Common myeloid progenitor, CD34-positive (primary cell): Measurements from ENCODE around the gene HSPB8.

Experiments used
- CTCF ChIA-PET: fragments of 350-600 bp; sonication (Branson Sonifier 250); formaldehyde crosslinking; loops from one replicate; lab custom pipeline; 2021; ENCODE audit warnings: antibody characterized with exemption; lab: Charles Lee
- POLR2A ChIA-PET: fragments of 350-600 bp; sonication (Branson Sonifier 250); formaldehyde crosslinking; loops from one replicate; lab custom pipeline; 2021; ENCODE audit warnings: antibody characterized with exemption; lab: Charles Lee
- DNase-seq, 3 donors: peaks; one replicate each; pipeline versions ENCODE4 v3.0.0 to v3.0.0-alpha.2; 2013
- H3K27ac ChIP-seq, 2 experiments: 1 replicate in 1 of 2; 2 replicates in 1 of 2; pipeline ENCODE4 v1.7.0; 2013; ENCODE audit warnings: inconsistent platforms in 2 of 2, low read length in 2 of 2, mild to moderate bottlenecking in 2 of 2, low read depth in 1 of 2, moderate library complexity in 1 of 2; ENCODE audit not compliant: severe bottlenecking in 2 of 2, insufficient read depth in 1 of 2, poor library complexity in 1 of 2
- H3K27me3 ChIP-seq, 5 experiments: replicated peaks in 2 of 5; 1 replicate in 3 of 5; 2 replicates in 2 of 5; pipeline versions ENCODE4 v1.6.1 to v1.7.0; 2013; ENCODE audit warnings: low read length in 4 of 5, mild to moderate bottlenecking in 2 of 5, moderate library complexity in 2 of 5, inconsistent platforms in 1 of 5; ENCODE audit not compliant: insufficient read depth in 5 of 5, control insufficient read depth in 4 of 5
- H3K36me3 ChIP-seq, 4 experiments: 1 replicate in 2 of 4; 2 replicates in 2 of 4; pipeline versions ENCODE4 v1.6.1 to v1.7.0; 2013; ENCODE audit warnings: low read length in 3 of 4, control low read depth in 1 of 4, mild to moderate bottlenecking in 1 of 4; ENCODE audit not compliant: control insufficient read depth in 4 of 4, insufficient read depth in 4 of 4
- H3K4me1 ChIP-seq, 4 experiments: 1 replicate in 3 of 4; 2 replicates in 1 of 4; pipeline versions ENCODE4 v1.6.1 to v1.7.1; 2013; ENCODE audit warnings: low read length in 3 of 4, mild to moderate bottlenecking in 3 of 4, control low read depth in 1 of 4, inconsistent platforms in 1 of 4, moderate library complexity in 1 of 4; ENCODE audit not compliant: control insufficient read depth in 4 of 4, insufficient read depth in 4 of 4; ENCODE audit errors: control extremely low read depth in 1 of 4
- H3K4me3 ChIP-seq, 7 experiments: 1 replicate in 4 of 7; 2 replicates in 3 of 7; pipeline versions ENCODE4 v1.5.1 to v1.7.0; 2013; ENCODE audit warnings: mild to moderate bottlenecking in 7 of 7, low read length in 6 of 7, moderate library complexity in 6 of 7, inconsistent platforms in 2 of 7, low read depth in 2 of 7, control low read depth in 1 of 7; ENCODE audit not compliant: insufficient read depth in 4 of 7, control insufficient read depth in 1 of 7; ENCODE audit errors: extremely low read depth in 1 of 7
- H3K9me3 ChIP-seq, 5 experiments: 1 replicate in 4 of 5; 2 replicates in 1 of 5; pipeline versions ENCODE4 v1.6.1 to v1.7.1; 2013; ENCODE audit warnings: low read length in 4 of 5, mild to moderate bottlenecking in 2 of 5, inconsistent platforms in 1 of 5, low read depth in 1 of 5, moderate library complexity in 1 of 5; ENCODE audit not compliant: control insufficient read depth in 4 of 5, insufficient read depth in 2 of 5; ENCODE audit errors: control extremely low read depth in 1 of 5
- WGBS: methylation state at CpG from one replicate; pipeline ENCODE4 v1.1.5; 2013; ENCODE audit not compliant: insufficient coverage; 5-methylcytosine and 5-hydroxymethylcytosine counted together

HSPB8 gene

GRCh38 chr12:119145367-119145766 lies 33.4 kb upstream of the HSPB8 start:
- ChIA-PET POLR2A (no interaction called here), CTCF (no interaction called here)
- WGBS: 45% methylated on average over 11 of the region's 13 CpGs
- H3K27me3 ChIP-seq: peaks cover 0 to 17% (median 3%) of the 10 kb centered on the region in 5 experiments
- no peaks in the 10 kb centered on the region for H3K36me3 ChIP-seq
- no peak overlapping the region for H3K27ac ChIP-seq
- no peak for DNase-seq
- no peak overlapping the region for H3K4me3 ChIP-seq
- no peaks in the 10 kb centered on the region for H3K4me1 ChIP-seq
- H3K9me3 ChIP-seq: no peaks in the 10 kb centered on the region

GRCh38 chr12:119147847-119148448 lies 30.8 kb upstream of the HSPB8 start:
- WGBS: 100% methylated on average over 1 of the region's 2 CpGs
- no peaks in the 10 kb centered on the region for H3K36me3 ChIP-seq
- H3K27me3 ChIP-seq: peaks cover 0 to 20% (median 5%) of the 10 kb centered on the region in 5 experiments
- peaks cover 0 to 13% (median 0%) of the 10 kb centered on the region in 5 experiments for H3K9me3 ChIP-seq
- ChIA-PET POLR2A (no interaction called here), CTCF (no interaction called here)
- peaks cover 0 to under 1% (median 0%) of the 10 kb centered on the region in 4 experiments for H3K4me1 ChIP-seq
- H3K27ac ChIP-seq: no peak overlapping the region
- no peak for DNase-seq
- H3K4me3 ChIP-seq: no peak overlapping the region

DNA sequence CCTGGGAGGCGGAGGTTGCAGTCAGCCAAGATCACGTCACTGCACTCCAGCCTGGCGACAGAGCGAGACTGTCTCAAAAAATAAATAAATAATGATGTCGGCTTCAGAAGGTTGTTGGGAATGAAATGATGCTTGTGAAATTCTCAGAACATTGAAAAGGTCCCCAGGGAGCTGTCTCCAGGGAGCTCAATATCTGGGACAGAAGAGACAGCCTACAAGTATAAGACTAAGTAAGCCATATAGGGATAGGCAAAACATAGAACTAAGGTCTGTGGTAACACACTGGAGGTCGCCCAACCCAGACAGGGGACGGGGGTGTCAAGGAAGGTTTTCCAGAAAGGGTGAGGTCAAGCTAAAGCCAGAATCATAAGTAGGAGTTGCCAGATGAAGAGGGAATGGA lies 29.5 kb upstream of the HSPB8 start:
- Histone ChIP-seq H3K9me3 (peaks cover 0 to 13% (median 0%) of the 10 kb centered on the region in 5 experiments), H3K36me3 (no peaks in the 10 kb centered on the region), H3K27me3 (peaks cover 0 to 17% (median 7%) of the 10 kb centered on the region in 5 experiments), H3K4me3 (no peak overlapping the region), H3K4me1 (peaks cover 0 to 12% (median 5%) of the 10 kb centered on the region in 4 experiments), H3K27ac (no peak overlapping the region)
- WGBS: 94% methylated on average over 3 of the region's 7 CpGs
- DNase-seq: no peak
- CTCF ChIA-PET: no interaction called here
- POLR2A ChIA-PET: no interaction called here

DNA sequence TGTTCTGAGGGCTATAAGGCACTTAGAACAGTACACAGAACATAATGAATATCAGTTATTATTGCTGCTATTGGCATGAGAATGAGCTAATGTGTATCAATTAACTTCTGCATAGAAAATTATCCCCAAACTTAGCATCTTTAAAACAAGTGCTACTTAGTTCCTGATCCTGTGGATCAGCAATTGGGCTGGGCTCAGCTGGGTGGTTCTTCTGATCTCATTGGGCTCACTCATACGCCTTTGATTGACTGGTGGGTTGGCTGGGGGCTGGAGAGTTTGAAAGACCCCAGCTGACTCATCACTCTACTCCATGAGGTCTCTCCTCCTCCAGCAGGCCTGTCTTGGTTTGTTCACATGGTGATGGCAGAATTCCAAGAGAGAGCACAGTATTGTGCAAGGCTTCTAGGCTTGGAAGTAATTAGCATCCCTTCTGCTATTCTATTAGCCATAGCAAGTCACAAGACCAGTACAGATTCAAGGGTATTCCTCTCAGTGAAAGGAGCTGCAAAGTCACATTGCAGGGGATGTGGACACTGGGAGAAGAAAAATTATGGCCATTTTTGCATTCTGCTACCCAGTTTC lies 27.2 kb upstream of the HSPB8 start:
- Histone ChIP-seq H3K27ac (no peak overlapping the region), H3K27me3 (peaks cover 0 to 8% (median 4%) of the 10 kb centered on the region in 5 experiments), H3K4me1 (peaks cover 0 to 12% (median 6%) of the 10 kb centered on the region in 4 experiments), H3K4me3 (no peak overlapping the region), H3K36me3 (no peaks in the 10 kb centered on the region), H3K9me3 (peaks cover 0 to 13% (median 0%) of the 10 kb centered on the region in 5 experiments)
- 100% methylated on average over 1 of the region's 1 CpG for WGBS
- ChIA-PET POLR2A (no interaction called here), CTCF (no interaction called here)
- DNase-seq: no peak

- H3K9me3 ChIP-seq: peaks cover 0 to 13% (median 0%) of the 10 kb centered on the region in 5 experiments
- H3K36me3 ChIP-seq: no peaks in the 10 kb centered on the region
- peak overlapping the region in 4 of 7 experiments; percentile 35 to 74 (median 64) for H3K4me3 ChIP-seq
- DNase-seq: peak; percentile 87 to 95 (median 94)
- H3K4me1 ChIP-seq: peaks cover 0 to 12% (median 6%) of the 10 kb centered on the region in 4 experiments
- peaks cover 0 to 8% (median 4%) of the 10 kb centered on the region in 5 experiments for H3K27me3 ChIP-seq
- POLR2A ChIA-PET: no interaction called here
- WGBS: 22% methylated on average over 28 of the region's 49 CpGs
- H3K27ac ChIP-seq: no peak overlapping the region
- CTCF ChIA-PET: interaction anchor here (1.1 to 1.3 kb wide), 2 partner anchors 23 to 105 kb away, joined by 3 to 4 read pairs; no protein-coding TSS in a partner anchor
These were observed 25.0 kb upstream of the HSPB8 start for GRCh38 chr12:119153477-119154434.

GRCh38 chr12:119154435-119154818 lies 24.3 kb upstream of the HSPB8 start:
- Histone ChIP-seq H3K27ac (no peak overlapping the region), H3K36me3 (no peaks in the 10 kb centered on the region), H3K4me3 (peak overlapping the region in 4 of 7 experiments; percentile 35 to 74 (median 64)), H3K4me1 (peaks cover 0 to 12% (median 6%) of the 10 kb centered on the region in 4 experiments), H3K27me3 (peaks cover 0 to 8% (median 4%) of the 10 kb centered on the region in 5 experiments), H3K9me3 (peaks cover 0 to 13% (median 0%) of the 10 kb centered on the region in 5 experiments)
- POLR2A ChIA-PET: no interaction called here
- 56% methylated on average over 5 of the region's 11 CpGs for WGBS
- peak; percentile 9 to 38 (median 21) for DNase-seq
- CTCF ChIA-PET: interaction anchor here (1.1 to 1.3 kb wide), 2 partner anchors 23 to 105 kb away, joined by 3 to 4 read pairs; no protein-coding TSS in a partner anchor
